Colonic mucosa (tissue), 4 donors: ENCODE measurements around the gene RGL1. TPM values are rescaled to one million over a fixed set of nuclear protein-coding genes. Genes with fewer than 3 reads are reported as not detected.

Experiments
- DNase-seq: peaks from one replicate; pipeline ENCODE4 v3.0.0-alpha.2; 2020
- H3K27ac ChIP-seq: fragments of 200-600 bp; one replicate; pipeline ENCODE4 v1.8.0; 2021
- H3K27me3 ChIP-seq: fragments of 200-600 bp; one replicate; pipeline ENCODE4 v1.8.0; 2021
- H3K36me3 ChIP-seq: fragments of 200-600 bp; one replicate; pipeline ENCODE4 v1.8.0; 2021
- H3K4me1 ChIP-seq: fragments of 200-600 bp; one replicate; pipeline ENCODE4 v1.8.0; 2021; ENCODE audit warnings: mild to moderate bottlenecking
- H3K4me3 ChIP-seq: fragments of 200-600 bp; one replicate; pipeline ENCODE4 v1.8.0; 2021
- H3K9ac ChIP-seq, 2 donors: one replicate each; pipeline ENCODE4 v1.7.0; 2013; ENCODE audit warnings: control low read depth in 2 of 2, low read depth in 2 of 2, low read length in 2 of 2
- H3K9me3 ChIP-seq: fragments of 200-600 bp; one replicate; pipeline ENCODE4 v1.8.0; 2021
- intact Hi-C: fragments of 100-400 bp; cut with DNase I; formaldehyde crosslinking; loops from one replicate; pipeline ENCODE4 v1.14.1; 2022
- total RNA-seq, 2 donors: library from RNA; stranded (reverse); fragmentation: NEBNext Ultra II Directional in 1 of 2; extraction: Animal tissue kit (Norgen Biotek cat#: 25700) in 1 of 2; gene quantifications; one replicate each; pipeline ENCODE4 v1.2.1, GENCODE V29; 2021
- TF ChIP-seq, protein P1 (sequence below): fragments of 200-600 bp; IDR thresholded peaks from one replicate; pipeline ENCODE4 v1.8.0; 2022; ENCODE audit warnings: antibody characterized with exemption, mild to moderate bottlenecking
- donor health status: healthy.
- donor health status: DM: no; HTN: no; CAD: no.
- donor health status: DM: no; HTN: no; CAD: no.

The RGL1 gene
- total RNA-seq = 1 to 10 TPM; 4.0 to 9.5 TPM

DNA sequence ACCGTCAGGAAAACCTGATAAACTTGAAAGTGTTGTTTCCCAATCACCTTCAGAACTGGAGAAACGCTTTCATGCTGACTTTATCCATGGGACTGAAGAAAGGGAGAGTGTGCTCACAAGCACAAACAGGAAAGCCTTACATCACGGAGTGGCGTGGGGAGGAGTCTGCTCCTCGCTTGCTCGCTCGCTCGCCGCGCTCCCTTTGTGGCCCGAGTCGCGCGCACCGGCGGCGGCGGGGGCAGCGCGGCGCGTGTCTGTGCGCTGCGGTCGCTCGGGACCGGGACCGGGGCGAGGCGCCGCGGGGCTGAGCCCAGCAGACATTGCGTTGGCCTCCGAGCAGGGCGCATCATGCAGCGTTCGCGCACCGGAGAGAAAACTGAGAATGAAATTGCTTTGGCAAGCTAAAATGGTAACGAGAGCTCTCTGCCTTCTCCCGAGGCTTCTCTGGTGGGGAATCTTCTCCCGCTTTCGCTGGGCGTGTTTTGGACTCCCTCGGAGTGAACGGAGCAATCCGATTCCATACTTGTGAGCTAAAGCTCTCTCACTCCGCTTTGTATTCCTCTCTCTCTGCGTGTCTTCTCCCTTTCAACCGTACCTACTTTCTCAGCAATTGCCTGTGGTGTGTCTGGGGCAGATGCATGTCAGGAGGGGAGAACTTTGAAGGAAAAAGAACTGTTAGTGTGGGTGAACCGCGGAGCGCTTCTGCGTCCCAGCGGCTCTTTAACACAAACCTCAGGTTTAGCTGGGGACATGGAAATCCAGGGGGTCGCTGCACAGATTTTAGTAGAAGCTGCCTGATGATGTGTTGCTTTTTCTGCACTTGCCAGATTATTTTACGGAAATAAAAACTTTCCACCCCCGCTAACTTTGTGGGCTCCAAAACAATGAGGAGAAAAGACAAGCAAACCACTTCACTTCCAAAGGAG lies at the start of gene RGL1:
TSS of gene RGL1 (plus strand) at position 205 of the 926 bp plus-strand sequence. CDS start at position 383, 178 bp downstream.
- peak; percentile 48 for DNase-seq
- peak within 1 kb of the TSS; percentile 65 for H3K27ac ChIP-seq
- intact Hi-C loops = no loop called here
- H3K27me3 ChIP-seq = no peaks in the 10 kb centered on the region
- no peaks in the 10 kb centered on the region for H3K36me3 ChIP-seq
- TF ChIP-seq, protein P1, sequence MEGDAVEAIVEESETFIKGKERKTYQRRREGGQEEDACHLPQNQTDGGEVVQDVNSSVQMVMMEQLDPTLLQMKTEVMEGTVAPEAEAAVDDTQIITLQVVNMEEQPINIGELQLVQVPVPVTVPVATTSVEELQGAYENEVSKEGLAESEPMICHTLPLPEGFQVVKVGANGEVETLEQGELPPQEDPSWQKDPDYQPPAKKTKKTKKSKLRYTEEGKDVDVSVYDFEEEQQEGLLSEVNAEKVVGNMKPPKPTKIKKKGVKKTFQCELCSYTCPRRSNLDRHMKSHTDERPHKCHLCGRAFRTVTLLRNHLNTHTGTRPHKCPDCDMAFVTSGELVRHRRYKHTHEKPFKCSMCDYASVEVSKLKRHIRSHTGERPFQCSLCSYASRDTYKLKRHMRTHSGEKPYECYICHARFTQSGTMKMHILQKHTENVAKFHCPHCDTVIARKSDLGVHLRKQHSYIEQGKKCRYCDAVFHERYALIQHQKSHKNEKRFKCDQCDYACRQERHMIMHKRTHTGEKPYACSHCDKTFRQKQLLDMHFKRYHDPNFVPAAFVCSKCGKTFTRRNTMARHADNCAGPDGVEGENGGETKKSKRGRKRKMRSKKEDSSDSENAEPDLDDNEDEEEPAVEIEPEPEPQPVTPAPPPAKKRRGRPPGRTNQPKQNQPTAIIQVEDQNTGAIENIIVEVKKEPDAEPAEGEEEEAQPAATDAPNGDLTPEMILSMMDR = no peak
- H3K4me3 ChIP-seq = peak within 1 kb of the TSS; percentile 47
- H3K9me3 ChIP-seq = no peaks in the 10 kb centered on the region
- peak within 1 kb of the TSS; percentile 45 to 70 for H3K9ac ChIP-seq
- H3K4me1 ChIP-seq = no peaks in the 10 kb centered on the region

DNA sequence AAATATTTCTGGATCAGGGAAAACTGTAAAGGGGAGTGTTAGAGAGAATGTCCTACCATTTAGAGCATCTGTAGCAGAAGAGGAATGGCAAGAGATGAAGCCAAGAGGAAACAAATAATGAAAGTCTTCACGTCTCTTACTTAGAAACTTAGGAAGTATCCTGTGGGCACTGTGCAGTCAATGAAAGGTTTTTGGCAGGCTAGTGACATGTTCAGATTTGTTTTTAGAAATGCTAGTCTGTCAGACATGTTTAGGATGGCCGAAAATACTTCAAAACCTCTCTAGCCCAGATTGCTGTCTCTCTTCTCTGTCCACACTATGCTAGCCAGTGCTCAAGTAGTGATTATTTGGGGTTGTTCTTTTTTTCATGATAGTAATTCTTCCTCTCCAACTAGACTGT lies 48.6 kb upstream of the RGL1 start:
- no peaks in the 10 kb centered on the region for H3K36me3 ChIP-seq
- H3K27me3 ChIP-seq = no peaks in the 10 kb centered on the region
- no peaks in the 10 kb centered on the region for H3K4me1 ChIP-seq
- H3K4me3 ChIP-seq = no peak overlapping the region
- intact Hi-C loops = no loop called here
- TF ChIP-seq, protein P1 = no peak
- no peak overlapping the region for H3K9ac ChIP-seq
- H3K9me3 ChIP-seq = no peaks in the 10 kb centered on the region
- no peak for DNase-seq
- no peak overlapping the region for H3K27ac ChIP-seq

DNA sequence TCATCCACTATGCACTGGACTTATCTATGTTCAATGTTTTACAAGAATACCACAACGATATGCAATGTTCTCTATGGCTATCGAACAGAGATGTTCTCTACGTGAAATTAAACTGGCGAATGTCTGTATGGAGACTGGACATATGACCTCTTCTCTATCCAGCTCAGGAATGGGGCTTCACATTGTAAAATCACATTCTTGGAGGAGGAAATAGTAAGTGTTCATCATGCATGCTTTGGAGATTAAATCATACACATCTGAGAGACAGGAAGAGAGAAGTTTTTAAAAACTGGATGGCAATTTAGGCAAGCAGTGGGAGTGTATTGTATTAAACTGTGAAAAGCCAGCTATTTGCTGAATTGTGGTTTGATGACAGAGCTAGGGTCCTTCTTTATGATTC lies 47.9 kb upstream of the RGL1 start:
- H3K27me3 ChIP-seq = no peaks in the 10 kb centered on the region
- no peak overlapping the region for H3K27ac ChIP-seq
- no peaks in the 10 kb centered on the region for H3K36me3 ChIP-seq
- TF ChIP-seq, protein P1 = no peak
- H3K9me3 ChIP-seq = no peaks in the 10 kb centered on the region
- DNase-seq = no peak
- H3K9ac ChIP-seq = no peak overlapping the region
- H3K4me1 ChIP-seq = no peaks in the 10 kb centered on the region
- intact Hi-C loops = no loop called here
- no peak overlapping the region for H3K4me3 ChIP-seq

DNA sequence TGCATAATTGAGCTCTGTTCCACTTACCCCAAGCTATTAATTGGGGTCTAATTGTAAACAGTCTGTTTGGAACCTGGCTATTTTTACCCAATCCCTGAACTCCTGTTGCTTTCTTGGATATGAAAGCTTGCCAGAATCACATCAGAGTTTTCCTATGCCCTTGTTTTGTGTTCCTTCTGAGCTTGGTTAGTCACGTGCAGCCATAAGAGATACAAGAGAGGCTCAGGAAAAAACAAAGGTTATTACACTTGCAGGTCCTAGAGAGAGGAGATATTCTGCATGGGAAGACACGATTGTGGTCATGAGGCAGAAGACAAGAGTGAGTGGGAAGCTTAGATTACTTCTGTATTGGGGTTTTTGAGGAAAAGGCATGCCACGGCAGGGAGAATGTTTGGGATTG lies 46.0 kb upstream of the RGL1 start:
- H3K4me3 ChIP-seq = no peak overlapping the region
- TF ChIP-seq, protein P1 = no peak
- H3K27me3 ChIP-seq = no peaks in the 10 kb centered on the region
- H3K4me1 ChIP-seq = no peaks in the 10 kb centered on the region
- intact Hi-C loops = no loop called here
- no peaks in the 10 kb centered on the region for H3K9me3 ChIP-seq
- no peaks in the 10 kb centered on the region for H3K36me3 ChIP-seq
- H3K27ac ChIP-seq = no peak overlapping the region
- H3K9ac ChIP-seq = no peak overlapping the region
- DNase-seq = no peak

DNA sequence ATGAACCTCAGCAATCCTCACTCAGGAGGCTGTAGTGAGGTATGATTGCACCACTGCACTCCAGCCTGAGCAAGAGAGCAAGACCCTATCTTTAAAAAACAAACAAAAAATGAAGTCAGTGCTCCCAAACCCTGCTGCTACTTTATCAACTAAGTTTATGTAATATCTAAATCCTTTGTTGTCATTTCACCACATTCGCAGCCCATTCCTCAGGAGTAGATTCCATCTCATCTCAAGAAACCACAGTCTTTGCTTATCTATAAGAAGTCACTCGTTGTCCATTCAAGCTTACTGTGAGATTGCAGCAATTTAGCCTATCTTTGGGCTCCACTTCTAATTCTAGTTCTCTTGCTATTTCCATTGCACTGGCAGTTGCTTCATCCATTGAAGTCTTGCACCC lies 44.3 kb upstream of the RGL1 start:
- Histone ChIP-seq H3K9me3 (no peaks in the 10 kb centered on the region), H3K4me3 (no peak overlapping the region), H3K9ac (no peak overlapping the region), H3K27me3 (no peaks in the 10 kb centered on the region), H3K27ac (no peak overlapping the region), H3K4me1 (no peaks in the 10 kb centered on the region), H3K36me3 (no peaks in the 10 kb centered on the region)
- no peak for DNase-seq
- TF ChIP-seq, protein P1 = no peak
- intact Hi-C loops = no loop called here
